ENCODE data around the gene CD68.

The CD68 gene

GRCh38 chr17:7572338-7572587 is 7.2 kb upstream of the CD68 start:
- Mint-ChIP-seq H3K27me3 (no peaks in the 10 kb centered on the region), H3K4me1 (ENCODE audit: low read depth) (peaks cover 60% of the 10 kb centered on the region), H3K9me3 (no peaks in the 10 kb centered on the region), H3K4me3 (peak overlapping the region; percentile 90), H3K27ac (peak overlapping the region; percentile 100), H3K36me3 (ENCODE audit: low read depth) (peaks cover 96% of the 10 kb centered on the region)
- DNase-seq = no peak

- DNase-seq = peak; percentile 100
- Mint-ChIP-seq H3K27ac (peak overlapping the region; percentile 100), H3K36me3 (ENCODE audit: low read depth) (peaks cover 96% of the 10 kb centered on the region), H3K9me3 (no peaks in the 10 kb centered on the region), H3K4me1 (ENCODE audit: low read depth) (peaks cover 61% of the 10 kb centered on the region), H3K4me3 (peak overlapping the region; percentile 90), H3K27me3 (no peaks in the 10 kb centered on the region)
Measured at GRCh38 chr17:7572588-7573323, 6.7 kb upstream of the CD68 start.

GRCh38 chr17:7573324-7574080 is 5.9 kb upstream of the CD68 start:
- Mint-ChIP-seq H3K4me3 (peak overlapping the region; percentile 90), H3K36me3 (ENCODE audit: low read depth) (peaks cover 97% of the 10 kb centered on the region), H3K9me3 (no peaks in the 10 kb centered on the region), H3K4me1 (ENCODE audit: low read depth) (peaks cover 68% of the 10 kb centered on the region), H3K27me3 (no peaks in the 10 kb centered on the region), H3K27ac (peak overlapping the region; percentile 100)
- DNase-seq = peak; percentile 91

GRCh38 chr17:7574176-7574953 is 5.1 kb upstream of the CD68 start:
- Mint-ChIP-seq H3K36me3 (ENCODE audit: low read depth) (peaks cover 97% of the 10 kb centered on the region), H3K4me1 (ENCODE audit: low read depth) (peaks cover 77% of the 10 kb centered on the region)
- DNase-seq = no peak

GRCh38 chr17:7575481-7575883 is 4.0 kb upstream of the CD68 start:
- H3K36me3 Mint-ChIP-seq (ENCODE audit: low read depth) = peaks cover 95% of the 10 kb centered on the region
- H3K4me1 Mint-ChIP-seq (ENCODE audit: low read depth) = peaks cover 78% of the 10 kb centered on the region

More at GRCh38 chr17:7574176-7574953, 5.1 kb upstream of the CD68 start:
- no peaks in the 10 kb centered on the region for H3K9me3 Mint-ChIP-seq
- no peaks in the 10 kb centered on the region for H3K27me3 Mint-ChIP-seq
- H3K27ac Mint-ChIP-seq = peak overlapping the region; percentile 100
- H3K4me3 Mint-ChIP-seq = peak overlapping the region; percentile 90

GRCh38 chr17:7575959-7576358 is 3.5 kb upstream of the CD68 start:
- H3K27ac Mint-ChIP-seq = peak overlapping the region; percentile 100
- H3K9me3 Mint-ChIP-seq = no peaks in the 10 kb centered on the region
- no peak for DNase-seq
- peaks cover 78% of the 10 kb centered on the region for H3K4me1 Mint-ChIP-seq (ENCODE audit: low read depth)
- H3K4me3 Mint-ChIP-seq = peak overlapping the region; percentile 90
- peaks cover 95% of the 10 kb centered on the region for H3K36me3 Mint-ChIP-seq (ENCODE audit: low read depth)
- H3K27me3 Mint-ChIP-seq = no peaks in the 10 kb centered on the region

More at GRCh38 chr17:7575481-7575883, 4.0 kb upstream of the CD68 start:
- Mint-ChIP-seq H3K27ac (peak overlapping the region; percentile 100), H3K27me3 (no peaks in the 10 kb centered on the region), H3K4me3 (peak overlapping the region; percentile 90), H3K9me3 (no peaks in the 10 kb centered on the region)
- no peak for DNase-seq

GRCh38 chr17:7576432-7576937 is 3.0 kb upstream of the CD68 start:
- Mint-ChIP-seq H3K4me3 (peak overlapping the region; percentile 90), H3K9me3 (no peaks in the 10 kb centered on the region), H3K36me3 (ENCODE audit: low read depth) (peaks cover 95% of the 10 kb centered on the region), H3K4me1 (ENCODE audit: low read depth) (peaks cover 78% of the 10 kb centered on the region), H3K27ac (peak overlapping the region; percentile 100), H3K27me3 (no peaks in the 10 kb centered on the region)
- DNase-seq = peak; percentile 40

GRCh38 chr17:7577327-7578199 is 1.9 kb upstream of the CD68 start:
- no peak for DNase-seq
- H3K4me3 Mint-ChIP-seq = peak overlapping the region; percentile 90
- no peaks in the 10 kb centered on the region for H3K27me3 Mint-ChIP-seq
- peaks cover 94% of the 10 kb centered on the region for H3K36me3 Mint-ChIP-seq (ENCODE audit: low read depth)
- H3K9me3 Mint-ChIP-seq = no peaks in the 10 kb centered on the region
- peak overlapping the region; percentile 100 for H3K27ac Mint-ChIP-seq
- peaks cover 83% of the 10 kb centered on the region for H3K4me1 Mint-ChIP-seq (ENCODE audit: low read depth)

- H3K4me3 Mint-ChIP-seq = peak overlapping the region; percentile 90
- DNase-seq = no peak
- no peaks in the 10 kb centered on the region for H3K27me3 Mint-ChIP-seq
- H3K36me3 Mint-ChIP-seq (ENCODE audit: low read depth) = peaks cover 89% of the 10 kb centered on the region
- peak overlapping the region; percentile 100 for H3K27ac Mint-ChIP-seq
- H3K9me3 Mint-ChIP-seq = no peaks in the 10 kb centered on the region
- peaks cover 85% of the 10 kb centered on the region for H3K4me1 Mint-ChIP-seq (ENCODE audit: low read depth)
Measured at GRCh38 chr17:7579834-7580603, 581 bp downstream of the CD68 start.

- Mint-ChIP-seq H3K27ac (peak overlapping the region; percentile 100), H3K4me3 (peak overlapping the region; percentile 90), H3K36me3 (ENCODE audit: low read depth) (peaks cover 87% of the 10 kb centered on the region), H3K9me3 (no peaks in the 10 kb centered on the region), H3K27me3 (no peaks in the 10 kb centered on the region), H3K4me1 (ENCODE audit: low read depth) (peaks cover 84% of the 10 kb centered on the region)
- no peak for DNase-seq
Measured at GRCh38 chr17:7580604-7581575, 1.5 kb downstream of the CD68 start.

GRCh38 chr17:7582396-7583252 is 3.2 kb downstream of the CD68 start:
- Mint-ChIP-seq H3K4me1 (ENCODE audit: low read depth) (peaks cover 71% of the 10 kb centered on the region), H3K9me3 (no peaks in the 10 kb centered on the region), H3K36me3 (ENCODE audit: low read depth) (peaks cover 85% of the 10 kb centered on the region), H3K27me3 (no peaks in the 10 kb centered on the region), H3K27ac (peak overlapping the region; percentile 100), H3K4me3 (peak overlapping the region; percentile 95)
- DNase-seq = peak; percentile 41
